SU-DHL-6 (cell line): Measurements from ENCODE around the gene C15orf40.

Experiments used
- EZH2phosphoT487 ChIP-seq: fragments of 200-600 bp; sonication (generic), shearing (Covaris generic); conservative IDR thresholded peaks from 2 replicates; pipeline ENCODE4 v1.6.1; 2018; ENCODE audit warnings: mild to moderate bottlenecking, antibody characterized with exemption, low read length, moderate library complexity, mixed read lengths
- TF ChIP-seq, protein P1 (sequence below): fragments of 200-600 bp; sonication (generic); IDR thresholded peaks from one replicate; pipeline ENCODE4 v1.5.1; 2017; ENCODE audit warnings: antibody characterized with exemption, mild to moderate bottlenecking, low read length, moderate library complexity; ENCODE audit not compliant: insufficient read depth, poor library complexity, severe bottlenecking

- TF ChIP-seq, protein P1, sequence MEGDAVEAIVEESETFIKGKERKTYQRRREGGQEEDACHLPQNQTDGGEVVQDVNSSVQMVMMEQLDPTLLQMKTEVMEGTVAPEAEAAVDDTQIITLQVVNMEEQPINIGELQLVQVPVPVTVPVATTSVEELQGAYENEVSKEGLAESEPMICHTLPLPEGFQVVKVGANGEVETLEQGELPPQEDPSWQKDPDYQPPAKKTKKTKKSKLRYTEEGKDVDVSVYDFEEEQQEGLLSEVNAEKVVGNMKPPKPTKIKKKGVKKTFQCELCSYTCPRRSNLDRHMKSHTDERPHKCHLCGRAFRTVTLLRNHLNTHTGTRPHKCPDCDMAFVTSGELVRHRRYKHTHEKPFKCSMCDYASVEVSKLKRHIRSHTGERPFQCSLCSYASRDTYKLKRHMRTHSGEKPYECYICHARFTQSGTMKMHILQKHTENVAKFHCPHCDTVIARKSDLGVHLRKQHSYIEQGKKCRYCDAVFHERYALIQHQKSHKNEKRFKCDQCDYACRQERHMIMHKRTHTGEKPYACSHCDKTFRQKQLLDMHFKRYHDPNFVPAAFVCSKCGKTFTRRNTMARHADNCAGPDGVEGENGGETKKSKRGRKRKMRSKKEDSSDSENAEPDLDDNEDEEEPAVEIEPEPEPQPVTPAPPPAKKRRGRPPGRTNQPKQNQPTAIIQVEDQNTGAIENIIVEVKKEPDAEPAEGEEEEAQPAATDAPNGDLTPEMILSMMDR, result no peak
- TF ChIP-seq EZH2phosphoT487, result no peak
Observed at GRCh38 chr15:82950295-82950694, 61.1 kb downstream of the C15orf40 start.
